ENCODE data around the gene ASPSCR1. TPM values are rescaled to one million over a fixed set of nuclear protein-coding genes. Genes with fewer than 3 reads are reported as not detected.

The ASPSCR1 gene
- total RNA-seq, 2 experiments from 2014 or later: 25.3 to 29.9 TPM

GRCh38 chr17:82006468-82007227, 29.2 kb downstream of the ASPSCR1 start:
- Mint-ChIP-seq H3K27ac (no peak overlapping the region), H3K36me3 (ENCODE audit: low read depth) (no peaks in the 10 kb centered on the region), H3K9me3 (no peaks in the 10 kb centered on the region), H3K27me3 (no peaks in the 10 kb centered on the region), H3K4me1 (no peaks in the 10 kb centered on the region), H3K4me3 (no peak overlapping the region)
- DNase-seq: no peak
- ChIA-PET POLR2A (no interaction called here), CTCF (no interaction called here)

DNA sequence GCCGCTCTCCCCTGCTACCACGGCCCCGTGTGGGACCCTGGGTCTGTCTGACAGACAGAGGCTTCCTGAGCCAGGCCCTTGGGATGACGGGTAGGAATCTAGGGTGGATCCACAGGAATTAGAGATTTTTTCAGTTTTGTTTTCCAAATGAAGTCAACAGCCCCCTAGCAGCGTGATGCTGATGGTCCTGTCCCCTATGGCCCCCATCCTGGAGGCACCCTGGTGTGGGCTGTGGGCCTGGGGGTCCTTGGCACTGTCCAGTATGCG, 29.7 kb downstream of the ASPSCR1 start:
- H3K4me3 Mint-ChIP-seq: no peak overlapping the region
- CTCF ChIA-PET: no interaction called here
- no peaks in the 10 kb centered on the region for H3K4me1 Mint-ChIP-seq
- H3K27me3 Mint-ChIP-seq: no peaks in the 10 kb centered on the region
- H3K27ac Mint-ChIP-seq: no peak overlapping the region
- DNase-seq: no peak
- no peaks in the 10 kb centered on the region for H3K9me3 Mint-ChIP-seq
- no peaks in the 10 kb centered on the region for H3K36me3 Mint-ChIP-seq (ENCODE audit: low read depth)
- POLR2A ChIA-PET: no interaction called here

- no peaks in the 10 kb centered on the region for H3K9me3 Mint-ChIP-seq
- H3K4me3 Mint-ChIP-seq: no peak overlapping the region
- no peaks in the 10 kb centered on the region for H3K4me1 Mint-ChIP-seq
- no peak for DNase-seq
- no peaks in the 10 kb centered on the region for H3K27me3 Mint-ChIP-seq
- no peak overlapping the region for H3K27ac Mint-ChIP-seq
- POLR2A ChIA-PET: no interaction called here
- H3K36me3 Mint-ChIP-seq (ENCODE audit: low read depth): no peaks in the 10 kb centered on the region
- CTCF ChIA-PET: no interaction called here
Observed at GRCh38 chr17:82007495-82008257, 30.2 kb downstream of the ASPSCR1 start.

- Mint-ChIP-seq H3K27me3 (no peaks in the 10 kb centered on the region), H3K4me3 (no peak overlapping the region), H3K4me1 (no peaks in the 10 kb centered on the region), H3K36me3 (ENCODE audit: low read depth) (no peaks in the 10 kb centered on the region), H3K27ac (no peak overlapping the region), H3K9me3 (no peaks in the 10 kb centered on the region)
- ChIA-PET CTCF (interaction anchor here (1.9 kb wide), 1 partner anchor 12 kb away, joined by 5 read pairs; no protein-coding TSS in a partner anchor), POLR2A (no interaction called here)
- no peak for DNase-seq
Observed at GRCh38 chr17:82008258-82008940, 31.0 kb downstream of the ASPSCR1 start.

GRCh38 chr17:82008941-82009405, 31.5 kb downstream of the ASPSCR1 start:
- Mint-ChIP-seq H3K4me3 (no peak overlapping the region), H3K4me1 (no peaks in the 10 kb centered on the region), H3K9me3 (no peaks in the 10 kb centered on the region), H3K36me3 (ENCODE audit: low read depth) (no peaks in the 10 kb centered on the region), H3K27me3 (no peaks in the 10 kb centered on the region), H3K27ac (no peak overlapping the region)
- DNase-seq: no peak
- CTCF ChIA-PET: interaction anchor here (1.9 kb wide), 1 partner anchor 11 kb away, joined by 5 read pairs; no protein-coding TSS in a partner anchor
- POLR2A ChIA-PET: interaction anchor here (0.8 to 1.1 kb wide), 2 partner anchors 14 to 29 kb away, joined by 3 read pairs; partner anchors contain the start of genes CENPX, DCXR and LRRC45

DNA sequence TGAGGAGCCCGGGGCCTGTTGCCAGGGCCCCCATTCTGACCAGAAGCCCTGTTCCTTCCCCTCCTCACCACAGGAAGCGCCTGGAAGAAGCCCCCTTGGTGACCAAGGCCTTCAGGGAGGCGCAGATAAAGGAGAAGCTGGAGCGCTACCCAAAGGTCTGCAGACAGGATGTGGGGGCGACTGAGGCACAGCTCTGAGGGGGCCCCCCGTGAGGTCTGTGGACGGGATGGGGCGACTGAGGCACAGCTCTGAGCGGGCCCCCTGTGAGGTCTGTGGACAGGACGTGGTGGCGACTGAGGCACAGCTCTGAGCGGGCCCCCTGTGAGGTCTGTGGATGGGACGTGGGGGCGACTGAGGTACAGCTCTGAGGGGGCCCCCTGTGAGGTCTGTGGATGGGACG, 32.0 kb downstream of the ASPSCR1 start:
- Mint-ChIP-seq H3K27me3 (no peaks in the 10 kb centered on the region), H3K36me3 (ENCODE audit: low read depth) (no peaks in the 10 kb centered on the region), H3K4me1 (no peaks in the 10 kb centered on the region), H3K9me3 (no peaks in the 10 kb centered on the region), H3K4me3 (no peak overlapping the region), H3K27ac (no peak overlapping the region)
- ChIA-PET CTCF (interaction anchor here (1.9 kb wide), 1 partner anchor 11 kb away, joined by 5 read pairs; no protein-coding TSS in a partner anchor), POLR2A (interaction anchor here (0.8 to 1.1 kb wide), 2 partner anchors 14 to 28 kb away, joined by 3 read pairs; partner anchors contain the start of genes CENPX, DCXR and LRRC45)
- no peak for DNase-seq

GRCh38 chr17:82010575-82011525, 33.4 kb downstream of the ASPSCR1 start:
- POLR2A ChIA-PET: no interaction called here
- Mint-ChIP-seq H3K36me3 (ENCODE audit: low read depth) (no peaks in the 10 kb centered on the region), H3K4me3 (no peak overlapping the region), H3K27me3 (no peaks in the 10 kb centered on the region), H3K4me1 (no peaks in the 10 kb centered on the region), H3K27ac (no peak overlapping the region), H3K9me3 (no peaks in the 10 kb centered on the region)
- no peak for DNase-seq
- CTCF ChIA-PET: interaction anchor here (0.7 kb wide), 1 partner anchor 83 kb away, joined by 3 read pairs; no protein-coding TSS in a partner anchor

DNA sequence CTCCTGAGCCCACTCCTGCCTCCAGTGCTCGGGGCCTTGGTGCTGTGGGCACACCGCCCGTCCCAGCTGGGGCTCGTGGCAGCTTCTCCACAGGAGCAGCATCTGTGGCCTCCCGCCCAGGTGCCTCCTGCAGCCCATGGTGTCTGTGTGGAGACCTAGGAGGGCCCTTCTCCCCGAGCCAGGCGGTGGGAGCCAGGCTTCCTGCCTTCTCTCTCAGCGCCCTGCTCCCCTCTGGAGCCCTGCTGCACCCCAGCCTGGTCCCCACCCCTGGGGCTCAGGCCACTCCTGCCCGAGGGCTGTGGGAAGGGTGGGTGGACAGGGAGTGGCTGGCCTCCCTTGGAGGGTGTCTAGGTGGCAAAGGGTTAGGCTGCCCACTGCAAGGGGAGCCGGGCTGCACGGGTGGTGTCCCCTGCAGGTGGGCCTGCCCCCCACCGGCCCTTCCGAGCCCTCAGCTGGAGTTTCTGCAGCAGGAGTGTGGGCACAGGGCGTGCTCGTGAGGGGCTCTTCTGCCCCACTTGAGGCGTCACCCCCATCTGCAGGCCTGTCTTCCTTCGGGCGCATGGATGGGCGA, 34.3 kb downstream of the ASPSCR1 start:
- POLR2A ChIA-PET: no interaction called here
- no peak overlapping the region for H3K4me3 Mint-ChIP-seq
- H3K36me3 Mint-ChIP-seq (ENCODE audit: low read depth): no peaks in the 10 kb centered on the region
- no peaks in the 10 kb centered on the region for H3K27me3 Mint-ChIP-seq
- CTCF ChIA-PET: no interaction called here
- no peaks in the 10 kb centered on the region for H3K4me1 Mint-ChIP-seq
- H3K9me3 Mint-ChIP-seq: no peaks in the 10 kb centered on the region
- H3K27ac Mint-ChIP-seq: no peak overlapping the region
- DNase-seq: no peak

DNA sequence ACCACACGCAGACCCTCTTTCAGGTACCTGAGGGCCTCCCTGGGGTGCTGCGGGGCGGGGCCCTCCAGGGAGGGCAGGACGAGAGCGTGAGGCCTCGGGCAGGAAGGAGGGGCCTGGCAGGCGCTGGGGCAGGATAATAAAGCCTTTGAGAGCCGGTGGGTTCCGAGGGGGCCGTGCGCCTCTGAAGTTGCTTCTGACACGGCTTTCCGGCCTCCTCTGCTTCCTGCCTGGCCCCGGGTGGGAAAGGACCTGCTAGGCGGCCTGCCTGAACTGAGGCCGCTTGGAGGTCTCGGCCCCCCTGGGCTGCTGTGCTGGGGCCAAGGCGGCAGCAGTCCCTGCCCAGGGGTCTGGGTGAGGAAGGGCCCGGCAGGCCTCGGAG, 34.8 kb downstream of the ASPSCR1 start:
- H3K36me3 Mint-ChIP-seq (ENCODE audit: low read depth): no peaks in the 10 kb centered on the region
- H3K9me3 Mint-ChIP-seq: no peaks in the 10 kb centered on the region
- no peaks in the 10 kb centered on the region for H3K4me1 Mint-ChIP-seq
- no peaks in the 10 kb centered on the region for H3K27me3 Mint-ChIP-seq
- CTCF ChIA-PET: no interaction called here
- POLR2A ChIA-PET: no interaction called here
- no peak overlapping the region for H3K27ac Mint-ChIP-seq
- DNase-seq: no peak
- H3K4me3 Mint-ChIP-seq: no peak overlapping the region

- POLR2A ChIA-PET: interaction anchor here (0.6 kb wide), 1 partner anchor 111 kb away, joined by 3 read pairs; the partner anchor contains the start of gene NPB
- CTCF ChIA-PET: no interaction called here
Observed at GRCh38 chr17:82012640-82013295, 35.3 kb downstream of the ASPSCR1 start.

GRCh38 chr17:82013341-82013740, 35.9 kb downstream of the ASPSCR1 start:
- Mint-ChIP-seq H3K27me3 (no peaks in the 10 kb centered on the region), H3K27ac (no peak overlapping the region), H3K4me3 (no peak overlapping the region), H3K36me3 (ENCODE audit: low read depth) (peaks cover under 1% of the 10 kb centered on the region), H3K9me3 (no peaks in the 10 kb centered on the region), H3K4me1 (peaks cover under 1% of the 10 kb centered on the region)
- ChIA-PET CTCF (interaction anchor here (1.5 kb wide), 1 partner anchor 53 kb away, joined by 4 read pairs; no protein-coding TSS in a partner anchor), POLR2A (interaction anchor here (0.6 kb wide), 1 partner anchor 111 kb away, joined by 3 read pairs; the partner anchor contains the start of gene NPB)
- DNase-seq: no peak

More at GRCh38 chr17:82012640-82013295, 35.3 kb downstream of the ASPSCR1 start:
- H3K9me3 Mint-ChIP-seq: no peaks in the 10 kb centered on the region
- H3K27ac Mint-ChIP-seq: no peak overlapping the region
- H3K27me3 Mint-ChIP-seq: no peaks in the 10 kb centered on the region
- DNase-seq: no peak
- no peak overlapping the region for H3K4me3 Mint-ChIP-seq
- H3K36me3 Mint-ChIP-seq (ENCODE audit: low read depth): no peaks in the 10 kb centered on the region
- no peaks in the 10 kb centered on the region for H3K4me1 Mint-ChIP-seq
